Stimulated activated CD4-positive, alpha-beta T cell treated with anti-CD3 and anti-CD28 coated beads, Interleukin-12 subunit alpha, Interleukin-12 subunit beta, amount 100 ng/mL, for 48 hours (primary cell): ENCODE measurements around the gene TRAM2.

Source experiments
- DNase-seq, 3 donors: peaks; one replicate each; pipeline ENCODE4 v3.0.0-alpha.2; 2020; ENCODE audit warnings: low read depth in 2 of 3, low spot score in 1 of 3

Gene TRAM2

DNA sequence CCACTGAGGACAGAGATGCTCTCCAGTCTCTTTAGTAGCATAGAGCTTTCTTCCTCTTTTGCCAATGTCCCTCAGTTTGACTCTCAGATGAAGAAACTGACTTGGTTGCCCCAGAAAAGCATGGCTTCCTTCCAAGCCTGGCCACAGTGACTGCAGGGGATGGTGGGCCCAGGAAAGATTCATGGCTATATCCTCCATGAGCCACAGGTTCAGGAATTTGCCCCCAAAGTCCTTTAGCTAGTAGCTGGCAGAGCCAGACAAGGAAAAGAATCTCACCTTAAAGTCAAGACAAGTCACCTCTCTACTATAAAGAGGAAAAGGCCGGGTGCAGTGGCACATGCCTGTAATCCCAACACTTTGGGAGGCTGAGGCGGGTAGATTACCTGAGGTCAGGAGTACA, 43.4 kb downstream of the TRAM2 start:
- DNase-seq, result no peak

DNA sequence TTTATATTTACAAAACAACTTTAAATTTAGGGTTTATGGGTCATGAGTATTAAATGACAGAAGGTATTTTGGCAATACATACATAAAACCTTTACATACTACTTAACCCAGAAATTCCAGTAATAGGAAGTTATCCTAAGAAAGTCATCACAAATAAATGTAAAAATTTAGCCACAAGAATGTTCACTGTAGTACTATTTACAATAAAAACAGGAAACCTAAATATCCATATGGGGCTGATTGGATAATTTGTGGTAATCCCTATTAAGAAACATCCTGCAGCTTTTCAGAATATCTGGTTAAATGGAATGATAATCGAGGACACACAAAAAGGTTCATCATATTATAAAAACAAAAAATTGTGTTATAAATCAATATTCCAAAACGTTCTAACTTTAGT, 44.4 kb downstream of the TRAM2 start:
- DNase-seq, result no peak

DNA sequence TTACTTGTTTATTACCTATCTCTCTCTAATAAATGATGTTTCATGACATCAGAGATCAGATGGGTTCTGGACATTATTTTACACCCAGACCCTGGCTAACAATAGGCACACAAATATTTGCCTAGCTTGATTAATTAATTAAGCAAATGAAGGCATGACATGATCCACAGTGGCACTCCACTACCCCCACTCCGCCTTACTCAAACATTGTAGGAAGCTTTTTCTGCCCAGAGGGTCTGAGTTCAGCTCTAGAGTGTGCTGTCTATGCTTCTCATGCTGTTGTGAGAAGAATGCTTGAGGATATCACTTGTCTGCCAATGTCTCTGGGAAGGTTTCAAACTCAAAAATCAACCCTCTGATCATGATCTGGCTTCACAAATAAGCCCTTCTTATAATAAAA, 45.0 kb downstream of the TRAM2 start:
- no peak for DNase-seq

DNA sequence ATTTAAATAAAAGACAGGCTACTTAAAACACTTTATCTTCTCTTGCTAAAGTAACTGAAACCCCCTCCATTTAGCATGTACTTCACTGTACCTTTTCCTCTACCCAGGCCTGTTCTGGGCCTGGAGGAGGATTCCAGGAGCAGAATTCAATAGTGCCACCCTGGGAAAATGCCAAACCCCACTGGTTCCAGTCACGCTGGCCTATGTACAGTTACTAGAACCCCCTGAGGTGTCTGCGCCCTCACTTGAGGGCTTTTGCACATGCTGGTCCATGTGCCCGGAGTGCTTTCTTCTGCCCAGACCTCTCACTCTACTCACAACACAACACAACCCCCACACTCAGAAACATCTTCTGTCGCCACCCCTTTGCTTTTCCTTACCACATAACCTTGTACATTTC, 45.5 kb downstream of the TRAM2 start:
- DNase-seq, result no peak

DNA sequence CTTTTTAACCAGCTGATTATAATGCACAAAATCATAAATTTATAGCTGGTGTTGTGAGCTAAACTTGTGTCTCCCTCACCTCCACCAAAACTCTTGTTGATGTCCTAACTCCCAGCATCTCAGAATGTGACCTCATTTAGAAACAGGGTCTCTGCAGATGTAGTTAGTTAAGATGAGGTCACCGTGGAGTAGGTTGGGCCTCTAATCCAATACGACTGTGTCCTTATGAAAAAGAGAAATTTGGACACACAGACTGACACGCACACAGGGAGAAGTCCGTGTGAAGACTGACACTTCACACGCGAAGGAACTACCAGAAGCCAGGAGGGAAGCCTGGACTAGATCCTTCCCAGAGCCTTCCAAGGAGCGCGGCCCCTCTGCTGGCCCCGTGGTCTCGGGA, 46.5 kb downstream of the TRAM2 start:
- DNase-seq, result no peak

DNA sequence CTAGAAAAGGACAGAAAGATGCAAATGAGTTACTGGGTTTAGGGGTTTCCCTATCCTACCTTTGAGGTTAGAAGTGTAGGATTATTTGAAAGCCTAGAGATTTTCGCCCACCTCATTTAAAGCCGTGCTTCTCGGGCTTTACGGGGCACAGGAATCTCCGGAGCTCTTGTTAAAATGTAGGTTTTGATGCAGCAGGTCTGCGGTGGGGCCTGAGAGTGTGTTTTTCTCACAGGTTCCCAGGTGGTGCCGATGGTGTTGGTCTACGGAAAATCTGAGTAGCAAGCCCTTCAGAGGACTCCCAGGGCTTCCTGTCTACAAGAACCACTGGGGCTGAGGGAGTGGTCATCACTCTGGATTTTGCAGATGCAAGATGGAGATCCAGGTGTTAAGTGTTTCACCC, 47.5 kb downstream of the TRAM2 start:
- DNase-seq, result no peak

DNA sequence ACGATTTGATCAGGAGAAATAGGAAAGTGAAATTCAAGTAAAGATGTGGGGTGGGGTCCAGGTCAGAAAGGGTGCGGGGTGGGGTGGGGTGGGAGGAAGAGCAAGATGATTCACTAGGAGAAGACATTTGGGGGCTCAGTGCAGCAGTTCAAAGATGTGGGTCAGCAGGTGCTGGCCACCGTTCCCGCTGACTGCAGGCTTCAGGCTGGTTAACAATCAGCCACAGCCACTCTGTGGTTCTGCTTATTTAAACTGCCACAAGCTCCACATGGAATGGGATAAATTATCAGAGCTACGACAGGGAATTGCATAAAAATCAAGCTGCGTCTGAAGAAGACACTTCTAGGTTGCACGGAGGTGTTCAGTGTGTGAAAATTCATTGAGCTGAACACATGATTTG, 49.4 kb downstream of the TRAM2 start:
- DNase-seq, result no peak

DNA sequence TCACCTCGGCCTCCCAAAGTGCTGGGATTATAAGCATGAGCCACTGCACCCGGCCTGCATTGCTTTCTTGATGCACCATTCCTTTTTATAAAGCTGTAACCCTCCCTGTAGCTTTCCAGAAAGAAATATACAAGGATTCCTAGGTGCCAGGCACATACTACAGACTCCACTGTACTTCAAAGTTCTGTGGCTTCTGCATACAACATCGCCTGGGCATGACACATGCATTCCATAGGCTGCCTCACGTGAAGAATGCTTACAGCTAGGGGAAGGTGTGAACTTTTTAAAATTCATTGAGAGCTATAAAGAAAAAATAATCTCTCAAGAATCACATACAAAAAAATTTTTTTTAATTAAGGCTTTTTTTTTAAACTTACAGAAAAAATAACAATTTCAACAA, 50.2 kb downstream of the TRAM2 start:
- DNase-seq, result no peak

DNA sequence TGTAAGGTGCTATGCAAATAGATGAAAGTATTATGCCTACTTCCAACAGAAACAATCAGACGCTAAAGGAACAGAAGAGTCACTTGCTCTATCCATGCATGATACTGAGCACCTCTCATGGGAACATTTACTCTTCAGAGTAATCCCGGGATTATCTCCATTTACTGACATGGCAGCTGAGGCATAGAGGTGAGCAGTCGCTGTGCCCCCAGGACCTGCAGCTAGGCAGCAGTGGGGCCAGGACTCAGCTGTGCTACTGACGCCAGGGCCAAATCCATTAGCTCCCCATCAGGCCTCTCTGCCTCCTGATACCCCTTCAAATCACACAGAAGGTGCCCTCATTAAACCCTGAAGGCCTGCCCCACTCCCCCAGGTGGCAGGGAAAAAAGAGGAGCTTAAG, 51.9 kb downstream of the TRAM2 start:
- no peak for DNase-seq

DNA sequence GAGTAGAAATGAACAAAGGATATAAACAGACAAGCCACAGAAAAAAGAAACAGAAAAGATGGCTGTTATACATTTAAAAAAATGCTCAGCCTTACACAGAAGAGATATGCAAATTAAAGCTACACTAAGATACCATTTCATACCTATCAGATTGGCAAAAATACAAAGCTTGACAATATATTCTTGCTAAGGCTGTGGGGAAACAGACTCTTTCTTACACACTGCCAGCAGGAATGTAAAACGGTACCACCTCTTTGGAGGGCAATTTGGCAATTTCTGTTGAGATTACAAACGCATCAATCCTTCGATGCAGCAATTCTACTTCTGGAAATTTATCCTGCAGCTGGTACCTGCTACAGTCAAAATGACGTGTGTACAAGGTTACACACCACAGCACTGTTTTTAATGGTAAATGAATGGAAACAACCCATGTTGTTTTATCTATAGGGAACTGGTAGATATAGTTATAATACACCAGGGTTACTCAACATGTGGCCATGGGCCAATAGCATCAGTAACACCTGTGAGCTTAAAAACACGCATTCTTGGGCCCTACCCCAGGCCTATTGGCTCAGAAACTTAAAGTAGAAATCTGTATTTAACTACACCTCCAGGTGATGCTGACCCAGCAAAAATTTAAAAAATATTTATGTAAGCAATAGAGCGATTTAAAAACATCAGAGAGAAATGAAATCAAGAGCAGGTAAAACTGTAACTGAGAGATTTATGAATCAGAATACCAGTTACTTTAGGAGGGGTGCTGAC, 53.3 kb downstream of the TRAM2 start:
- no peak for DNase-seq

DNA sequence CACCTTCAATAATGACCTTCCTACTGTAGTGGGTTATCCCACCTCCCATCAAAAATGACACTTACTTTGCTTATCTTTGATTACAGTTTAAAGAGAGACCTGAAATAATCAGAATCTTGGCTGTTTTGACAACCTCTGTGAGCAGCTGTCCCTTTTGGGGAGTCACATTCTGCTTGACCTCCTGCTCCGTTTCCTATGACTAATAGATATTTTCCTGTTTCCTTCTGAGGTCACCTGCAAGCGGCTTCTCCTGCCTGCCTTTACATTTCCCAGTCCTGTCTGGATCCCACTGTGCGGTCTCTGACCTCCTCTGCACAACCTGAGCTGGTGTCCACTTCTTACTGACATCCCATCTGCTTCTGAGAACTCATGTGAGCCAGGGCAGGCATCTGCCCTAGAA, 54.2 kb downstream of the TRAM2 start:
- no peak for DNase-seq

DNA sequence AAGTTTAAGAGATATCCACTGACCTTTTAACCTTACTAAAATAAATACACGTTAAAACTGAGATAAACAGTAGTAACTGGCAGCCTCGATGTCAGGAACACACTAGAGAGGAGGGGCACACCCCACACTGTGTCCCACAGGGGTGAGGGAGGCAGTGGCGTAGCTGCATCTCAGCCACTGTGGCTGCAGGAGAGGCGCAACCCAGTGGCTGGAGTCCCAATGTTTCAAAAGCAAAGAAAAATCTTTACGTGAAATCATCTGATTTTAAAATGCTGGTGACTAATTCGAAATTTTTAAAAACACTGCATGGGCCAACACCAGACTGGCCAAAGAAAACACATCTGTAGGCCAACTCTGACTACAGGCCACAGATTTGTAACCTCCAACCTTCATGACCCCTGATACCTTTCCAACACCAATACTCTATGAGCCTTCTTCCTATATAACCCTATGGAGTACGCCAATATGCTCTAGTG, 54.7 kb downstream of the TRAM2 start:
- DNase-seq, result no peak

DNA sequence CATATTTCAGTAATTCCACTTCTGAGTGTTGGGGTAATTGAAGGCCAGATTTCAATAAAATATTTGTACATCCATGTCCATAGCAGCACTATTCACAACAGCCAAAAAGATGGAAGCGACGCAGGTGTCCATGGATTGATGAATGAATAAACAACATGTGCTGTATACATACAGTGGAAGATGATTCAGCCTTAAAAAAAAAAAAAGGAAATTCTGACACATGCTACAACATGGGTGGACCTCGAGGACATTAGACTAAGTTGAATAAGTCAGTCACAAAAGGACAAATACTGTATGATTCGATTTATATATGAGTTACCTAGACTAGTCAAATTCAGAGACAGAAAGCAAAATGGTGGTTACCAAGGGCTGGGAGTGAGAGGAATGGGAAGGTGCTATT, 57.2 kb downstream of the TRAM2 start:
- DNase-seq, result no peak

DNA sequence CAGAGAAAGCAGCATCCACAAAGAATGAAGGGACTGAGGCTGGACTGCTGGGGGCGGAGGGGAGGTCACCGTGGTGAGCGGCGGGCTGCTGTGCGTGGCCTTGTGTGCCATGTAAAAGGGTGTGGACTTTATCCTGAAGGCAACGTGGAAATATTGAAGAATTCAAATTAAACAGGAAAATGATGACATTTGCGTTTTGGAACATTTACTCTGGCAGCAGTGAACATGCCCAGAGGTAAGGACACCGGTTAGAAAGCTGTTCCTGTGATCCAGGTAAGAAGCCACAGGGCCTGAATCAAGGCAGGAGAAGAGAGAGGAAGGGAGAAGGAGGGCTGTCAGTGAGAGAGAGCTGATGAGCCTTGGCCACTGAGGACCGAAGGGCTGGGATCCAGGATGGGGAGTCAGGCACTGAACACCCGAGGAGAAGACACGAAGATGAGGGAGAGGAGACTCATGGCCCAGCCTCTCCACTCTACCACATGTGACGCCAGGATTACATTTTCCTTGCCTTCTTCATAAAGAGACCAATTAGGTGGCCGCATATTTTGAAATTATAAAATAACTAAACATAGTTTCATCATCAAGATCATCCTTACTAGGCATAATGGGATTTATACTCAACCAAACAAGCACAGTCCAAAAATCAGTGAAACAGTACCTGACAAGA, 58.4 kb downstream of the TRAM2 start:
- DNase-seq, result no peak

DNA sequence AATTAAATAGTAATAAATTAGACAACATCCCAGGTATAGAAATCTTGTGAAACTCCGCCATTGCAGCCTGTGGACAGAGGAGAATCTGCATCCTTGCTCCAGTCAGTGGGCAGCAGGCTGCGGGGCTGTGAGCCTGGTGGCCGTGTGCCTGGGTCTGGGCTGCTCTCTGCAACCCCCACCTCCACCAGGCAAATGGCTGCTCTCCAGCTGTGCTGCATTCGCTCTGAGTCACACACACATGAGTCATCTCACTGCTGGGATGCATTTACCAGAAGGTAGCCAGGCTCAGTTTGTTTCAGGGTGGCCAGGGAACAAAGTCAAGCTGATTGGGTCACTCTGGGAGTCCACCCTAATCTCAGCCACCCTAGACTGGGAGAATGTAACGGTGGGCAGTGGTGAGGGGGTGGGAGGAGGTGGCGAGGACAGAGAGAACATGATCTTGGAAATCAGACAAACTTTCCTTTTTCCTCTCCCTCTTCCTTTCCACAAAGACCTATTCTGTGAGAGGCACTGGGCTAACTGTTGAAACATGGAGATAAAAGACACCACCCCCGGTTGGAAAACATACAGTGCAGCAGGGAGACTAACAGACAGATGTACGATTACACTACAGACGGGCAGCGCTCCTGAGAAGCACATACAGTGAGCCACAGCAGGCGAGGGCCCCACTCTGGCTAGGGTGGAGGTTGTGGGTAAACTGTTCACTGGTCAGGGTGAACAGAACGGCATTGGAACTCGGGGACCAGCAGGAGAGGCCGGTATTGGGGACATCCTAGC, 59.2 kb downstream of the TRAM2 start:
- peak; percentile 26 to 40 (median 39) for DNase-seq

DNA sequence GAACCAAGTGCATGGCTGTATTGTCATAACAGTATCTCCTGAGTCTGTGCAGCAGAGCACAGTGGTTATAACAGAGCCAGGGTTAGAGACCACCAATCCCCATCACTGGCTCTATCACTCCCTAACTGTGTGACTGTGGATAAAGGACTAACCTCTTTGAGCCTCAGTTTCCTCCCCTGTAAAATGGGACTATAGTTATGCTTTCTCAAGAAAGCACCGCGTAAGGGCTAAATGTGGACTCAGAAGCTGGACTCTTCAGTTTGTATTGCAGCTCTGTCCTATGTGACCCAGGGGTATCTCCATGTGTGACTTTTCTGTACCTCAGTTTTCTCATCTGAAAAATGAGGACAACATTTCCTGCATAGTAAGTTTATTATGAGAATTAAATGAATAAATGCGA, 59.9 kb downstream of the TRAM2 start:
- DNase-seq, result no peak

DNA sequence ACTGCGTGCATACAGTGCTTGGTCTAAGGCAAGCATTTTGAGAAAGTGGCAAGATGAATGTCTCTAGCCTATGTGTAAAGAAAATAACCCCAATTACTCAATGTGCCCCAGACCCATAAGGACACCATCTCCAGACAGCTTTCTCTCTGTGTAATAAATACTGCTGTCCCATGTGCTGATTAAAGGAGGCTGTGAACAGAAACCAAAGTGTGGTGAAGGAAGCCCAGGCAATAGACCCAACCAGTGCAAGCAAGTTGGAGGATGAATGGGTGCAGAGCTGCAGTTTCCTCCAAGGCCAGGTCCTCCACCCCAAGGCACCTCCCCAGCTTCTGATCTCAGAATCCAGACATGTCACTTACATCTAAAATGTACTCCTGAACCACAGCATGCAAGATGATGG, 60.6 kb downstream of the TRAM2 start:
- DNase-seq, result no peak

DNA sequence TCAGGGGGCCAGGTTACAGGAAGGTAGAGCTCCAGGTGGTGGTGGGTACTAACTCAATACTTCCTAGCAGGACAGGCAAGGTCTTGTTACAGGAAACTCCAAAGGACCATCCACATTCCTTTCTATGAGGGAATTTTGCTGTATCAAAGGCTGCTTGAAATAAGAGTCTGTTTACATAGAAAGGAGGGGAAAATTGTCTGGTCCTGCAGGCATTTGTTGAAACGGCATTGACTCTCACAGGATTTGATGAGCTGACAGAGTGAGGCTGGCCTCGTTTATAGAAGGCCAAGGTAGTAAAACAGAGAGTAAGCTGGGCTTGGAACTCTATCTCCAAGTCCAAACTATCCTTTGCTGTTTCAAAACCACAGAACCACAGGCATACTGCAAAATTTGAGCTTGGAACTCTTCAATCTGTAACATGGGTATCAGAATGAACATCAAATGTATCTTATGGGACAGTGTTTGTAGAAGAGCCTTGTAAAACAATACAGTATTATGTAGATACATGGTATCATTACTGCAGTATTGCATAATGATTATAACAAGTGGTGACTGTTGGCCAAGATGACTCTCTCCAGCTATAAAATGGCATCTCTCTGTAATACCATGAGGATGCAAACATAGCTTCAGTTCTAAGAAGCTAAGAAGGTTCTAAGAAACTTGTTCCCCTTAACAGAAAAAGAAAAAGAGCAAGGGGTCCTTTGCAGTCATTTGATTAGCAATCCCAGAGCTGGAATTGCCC, 61.5 kb downstream of the TRAM2 start:
- no peak for DNase-seq

DNA sequence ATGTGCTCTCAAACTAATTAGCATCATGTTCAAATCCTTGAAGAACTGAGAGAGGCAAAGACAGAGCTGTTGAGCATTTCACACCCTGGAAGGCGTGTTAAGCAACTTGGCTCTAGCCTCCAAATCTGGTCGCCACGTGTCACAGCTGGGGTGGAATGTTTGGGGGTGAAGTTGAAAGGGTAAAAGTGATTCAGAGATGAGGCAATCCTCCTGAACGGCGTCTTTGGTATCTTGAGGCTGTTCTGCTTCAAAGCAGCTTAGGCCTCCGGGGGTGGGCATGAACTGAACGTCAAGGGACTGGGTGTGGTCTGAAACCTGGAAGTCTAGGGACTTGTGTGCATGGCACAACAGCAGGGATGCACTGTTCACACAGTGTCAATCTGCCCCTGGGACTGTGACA, 62.3 kb downstream of the TRAM2 start:
- DNase-seq, result no peak

DNA sequence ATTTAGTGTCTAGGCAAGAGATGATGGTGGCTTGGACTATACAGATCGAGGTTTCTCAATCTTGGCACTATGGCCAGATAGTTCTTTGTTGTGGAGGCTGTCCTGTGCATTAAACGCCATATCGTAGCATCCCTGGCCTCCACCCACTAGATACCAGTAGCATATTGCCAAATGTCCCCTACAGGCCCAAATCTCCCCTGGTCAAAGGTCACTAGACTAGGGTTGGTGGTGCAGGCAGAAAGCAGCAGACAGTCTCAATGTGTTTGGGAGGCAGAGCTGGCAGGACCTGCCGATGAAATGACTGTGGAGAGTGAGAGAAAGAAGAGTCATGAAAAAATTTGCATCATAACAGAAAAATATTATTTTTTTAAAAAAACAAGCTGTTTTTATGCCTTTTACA, 63.0 kb downstream of the TRAM2 start:
- DNase-seq, result no peak

DNA sequence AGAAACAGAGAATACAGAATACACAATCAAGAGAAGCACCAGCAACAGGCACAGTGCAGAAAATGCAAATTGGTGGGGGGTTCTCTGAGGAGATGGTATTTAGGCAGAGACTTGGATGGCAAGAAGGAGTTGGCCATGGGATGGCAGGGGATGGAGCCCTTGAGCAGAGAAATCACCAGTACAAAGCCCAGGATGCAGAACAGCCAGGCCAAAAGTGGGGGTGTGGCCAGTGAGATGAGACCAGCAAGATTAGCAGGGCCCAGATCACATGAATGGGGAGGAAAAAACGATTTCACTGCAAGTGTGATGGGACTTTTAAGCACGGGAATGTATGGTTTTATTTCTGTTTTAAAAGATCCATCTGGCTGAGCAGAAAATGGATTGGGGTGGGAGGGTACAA, 63.4 kb downstream of the TRAM2 start:
- DNase-seq, result no peak
